GM12874 (cell line): Measurements from ENCODE around the gene ANKRD52.

ENCODE experiments used
- CTCF ChIP-seq: IDR thresholded peaks from 2 replicates; pipeline ENCODE4 v1.5.1; 2011; ENCODE audit warnings: low read depth, mild to moderate bottlenecking, control low read depth, low read length, moderate library complexity; ENCODE audit not compliant: insufficient read depth

ANKRD52 gene

GRCh38 chr12:56243731-56244181 is 14.4 kb downstream of the ANKRD52 start:
- TF ChIP-seq CTCF = no peak

- no peak for TF ChIP-seq CTCF
These were observed 15.2 kb downstream of the ANKRD52 start for GRCh38 chr12:56242986-56243385.

GRCh38 chr12:56241424-56242303 is 16.5 kb downstream of the ANKRD52 start:
- TF ChIP-seq CTCF = no peak

- no peak for TF ChIP-seq CTCF
These were observed 20.6 kb downstream of the ANKRD52 start for GRCh38 chr12:56237552-56237951.

GRCh38 chr12:56236985-56237384 is 21.2 kb downstream of the ANKRD52 start:
- TF ChIP-seq CTCF = no peak

GRCh38 chr12:56236091-56236490 is 22.1 kb downstream of the ANKRD52 start:
- TF ChIP-seq CTCF = no peak

- no peak for TF ChIP-seq CTCF
These were observed 23.3 kb downstream of the ANKRD52 start for GRCh38 chr12:56234746-56235436.
